ENCODE results near the gene CYB5A.

The CYB5A gene

GRCh38 chr18:74277296-74277695 is 14.5 kb downstream of the CYB5A start:
- DNase-seq (ENCODE audit: insufficient read length, low spot score) (no peak), FAIRE-seq (no peak)
- no peak for TF ChIP-seq POLR2A (IDR thresholded peaks at IDR 0.05; ENCODE audit: low read depth, low read length)

- DNase-seq (ENCODE audit: insufficient read length, low spot score) (no peak), FAIRE-seq (no peak)
- TF ChIP-seq POLR2A (IDR thresholded peaks at IDR 0.05; ENCODE audit: low read depth, low read length), result no peak
Measured at GRCh38 chr18:74276609-74277008, 15.2 kb downstream of the CYB5A start.

- DNase-seq (ENCODE audit: insufficient read length, low spot score) (no peak), FAIRE-seq (no peak)
- TF ChIP-seq POLR2A (IDR thresholded peaks at IDR 0.05; ENCODE audit: low read depth, low read length), result no peak
Measured at GRCh38 chr18:74275736-74276135, 16.0 kb downstream of the CYB5A start.

GRCh38 chr18:74274700-74275099 is 17.1 kb downstream of the CYB5A start:
- no peak for TF ChIP-seq POLR2A (IDR thresholded peaks at IDR 0.05; ENCODE audit: low read depth, low read length)
- no peak for FAIRE-seq

GRCh38 chr18:74273394-74273793 is 18.4 kb downstream of the CYB5A start:
- no peak for DNase-seq (ENCODE audit: insufficient read length, low spot score)
- no peak for FAIRE-seq
- no peak for TF ChIP-seq POLR2A (IDR thresholded peaks at IDR 0.05; ENCODE audit: low read depth, low read length)

More at GRCh38 chr18:74274700-74275099, 17.1 kb downstream of the CYB5A start:
- no peak for DNase-seq (ENCODE audit: insufficient read length, low spot score)

- FAIRE-seq, result no peak
Measured at GRCh38 chr18:74271635-74272034, 20.1 kb downstream of the CYB5A start.

GRCh38 chr18:74268933-74269620 is 22.7 kb downstream of the CYB5A start:
- DNase-seq (ENCODE audit: insufficient read length, low spot score), result no peak
- no peak for TF ChIP-seq POLR2A (IDR thresholded peaks at IDR 0.05; ENCODE audit: low read depth, low read length)
- no peak for FAIRE-seq

More at GRCh38 chr18:74271635-74272034, 20.1 kb downstream of the CYB5A start:
- TF ChIP-seq POLR2A (IDR thresholded peaks at IDR 0.05; ENCODE audit: low read depth, low read length), result no peak
- no peak for DNase-seq (ENCODE audit: insufficient read length, low spot score)

GRCh38 chr18:74268175-74268574 is 23.6 kb downstream of the CYB5A start:
- TF ChIP-seq POLR2A (IDR thresholded peaks at IDR 0.05; ENCODE audit: low read depth, low read length), result no peak
- FAIRE-seq (no peak), DNase-seq (ENCODE audit: insufficient read length, low spot score) (no peak)

GRCh38 chr18:74266161-74266560 is 25.6 kb downstream of the CYB5A start:
- TF ChIP-seq POLR2A (IDR thresholded peaks at IDR 0.05; ENCODE audit: low read depth, low read length), result no peak
- DNase-seq (ENCODE audit: insufficient read length, low spot score) (no peak), FAIRE-seq (no peak)

GRCh38 chr18:74265546-74266098 is 26.1 kb downstream of the CYB5A start:
- no peak for DNase-seq (ENCODE audit: insufficient read length, low spot score)
- FAIRE-seq, result no peak
- no peak for TF ChIP-seq POLR2A (IDR thresholded peaks at IDR 0.05; ENCODE audit: low read depth, low read length)

- FAIRE-seq, result no peak
- DNase-seq (ENCODE audit: insufficient read length, low spot score), result no peak
- TF ChIP-seq POLR2A (IDR thresholded peaks at IDR 0.05; ENCODE audit: low read depth, low read length), result no peak
Measured at GRCh38 chr18:74264303-74265020, 27.3 kb downstream of the CYB5A start.

GRCh38 chr18:74261053-74261713 is 30.6 kb downstream of the CYB5A start:
- FAIRE-seq, result no peak

GRCh38 chr18:74259347-74259746 is 32.4 kb downstream of the CYB5A start:
- DNase-seq (ENCODE audit: insufficient read length, low spot score), result no peak
- TF ChIP-seq POLR2A (IDR thresholded peaks at IDR 0.05; ENCODE audit: low read depth, low read length), result no peak
- FAIRE-seq, result no peak

More at GRCh38 chr18:74261053-74261713, 30.6 kb downstream of the CYB5A start:
- DNase-seq (ENCODE audit: insufficient read length, low spot score), result no peak
- no peak for TF ChIP-seq POLR2A (IDR thresholded peaks at IDR 0.05; ENCODE audit: low read depth, low read length)

- TF ChIP-seq POLR2A (IDR thresholded peaks at IDR 0.05; ENCODE audit: low read depth, low read length), result no peak
- DNase-seq (ENCODE audit: insufficient read length, low spot score), result no peak
- FAIRE-seq, result no peak
Measured at GRCh38 chr18:74257083-74257482, 34.7 kb downstream of the CYB5A start.

All from H54 (cell line).